Measurements from ENCODE around the gene ISLR.

- no peak for TF ChIP-seq GATA2 (IDR thresholded peaks at IDR 0.05; ENCODE audit: low read depth, low read length)
- TF ChIP-seq GATA3 (IDR thresholded peaks at IDR 0.05; ENCODE audit: low read depth, low read length), result no peak
These were observed 5.0 kb downstream of the ISLR start for GRCh38 chr15:74178326-74179100.
